H54 (cell line): ENCODE results near the gene UST.
A peak's percentile ranks its signal among the peaks of the same experiment; 100 is the strongest.

ENCODE experiments used
- DNase-seq: peaks from one replicate; pipeline ENCODE4 v3.0.0; 2011; ENCODE audit warnings: low spot score, mixed read lengths; ENCODE audit not compliant: insufficient read length
- FAIRE-seq: peaks from 3 replicates; lab custom pipeline; 2011; peaks lifted over from hg19 to GRCh38; lab: Jason Lieb, UNC
- POLR2A ChIP-seq: IDR thresholded peaks from 2 replicates; pipeline ENCODE4 v1.6.1; 2011; ENCODE audit warnings: low read depth, mild to moderate bottlenecking, low read length

Gene UST

GRCh38 chr6:148746363-148747144 is at the start of gene UST:
Gene UST, plus strand, starts transcription at chr6:148747030. Its CDS starts 401 bp downstream, at chr6:148747431.
- FAIRE-seq = no peak
- DNase-seq = peak; percentile 37
- no peak; the same call in 1 of the 2 replicates for TF ChIP-seq POLR2A

GRCh38 chr6:148697895-148698440 is 48.9 kb upstream of the UST start:
- DNase-seq (no peak), FAIRE-seq (no peak)
- no peak for TF ChIP-seq POLR2A

- DNase-seq (no peak), FAIRE-seq (no peak)
- no peak for TF ChIP-seq POLR2A
These were observed 48.1 kb upstream of the UST start for GRCh38 chr6:148698671-148699180.

- no peak for DNase-seq
- no peak for FAIRE-seq
- TF ChIP-seq POLR2A = no peak
These were observed 46.6 kb upstream of the UST start for GRCh38 chr6:148700047-148700715.

- peak; percentile 42 for DNase-seq
- no peak for TF ChIP-seq POLR2A
- FAIRE-seq = no peak
These were observed 46.0 kb upstream of the UST start for GRCh38 chr6:148700741-148701311.

GRCh38 chr6:148701375-148701774 is 45.5 kb upstream of the UST start:
- FAIRE-seq = no peak
- DNase-seq = no peak
- no peak for TF ChIP-seq POLR2A

- no peak for TF ChIP-seq POLR2A
- FAIRE-seq (no peak), DNase-seq (no peak)
These were observed 42.9 kb upstream of the UST start for GRCh38 chr6:148703900-148704299.

GRCh38 chr6:148704400-148705246 is 42.2 kb upstream of the UST start:
- DNase-seq (no peak), FAIRE-seq (no peak)
- TF ChIP-seq POLR2A = no peak

- no peak for TF ChIP-seq POLR2A
- FAIRE-seq = no peak
- DNase-seq = no peak
These were observed 38.1 kb upstream of the UST start for GRCh38 chr6:148708707-148709106.

- TF ChIP-seq POLR2A = no peak
- DNase-seq (no peak), FAIRE-seq (no peak)
These were observed 37.3 kb upstream of the UST start for GRCh38 chr6:148709577-148709976.

- no peak for TF ChIP-seq POLR2A
- FAIRE-seq (no peak), DNase-seq (no peak)
These were observed 34.8 kb upstream of the UST start for GRCh38 chr6:148711833-148712654.

GRCh38 chr6:148713033-148713738 is 33.6 kb upstream of the UST start:
- no peak for FAIRE-seq
- DNase-seq = no peak
- TF ChIP-seq POLR2A = no peak
